Panc1 (cell line): ENCODE measurements around the gene PANK1. TPM values are rescaled to one million over a fixed set of nuclear protein-coding genes. Genes with fewer than 3 reads are reported as not detected.

Experiments used
- ATAC-seq: fragments of 200-7000 bp; cut with Tn5 transposase; 2 replicates; pipeline ENCODE4 v1.9.1; 2020; ENCODE audit warnings: mild to moderate bottlenecking, moderate library complexity
- BruUV-seq: library from RNA; stranded (reverse); fragments of 400-500 nt; replicated peaks from 2 replicates; lab custom pipeline; 2021; lab: Mats Ljungman, UMichigan
- CTCF ChIA-PET: fragments of 300-600 bp; sonication (Branson Sonifier 250); formaldehyde crosslinking; loops from one replicate; lab custom pipeline; 2022; ENCODE audit warnings: antibody characterized with exemption; lab: Charles Lee
- POLR2A ChIA-PET: fragments of 300-600 bp; sonication (Branson Sonifier 250); formaldehyde crosslinking; loops from one replicate; lab custom pipeline; 2022; ENCODE audit warnings: antibody characterized with exemption; lab: Charles Lee
- DNase-seq: peaks from one replicate; pipeline ENCODE4 v3.0.0-alpha.2; 2010; ENCODE audit warnings: low read depth, low spot score
- H3K27ac ChIP-seq: 2 replicates; pipeline ENCODE4 v1.5.1; 2011; ENCODE audit warnings: mild to moderate bottlenecking, low read length, inconsistent platforms
- H3K27me3 ChIP-seq: fragments of 200-500 bp; sonication (Bioruptor generic); 2 replicates; pipeline ENCODE4 v1.6.0; 2014; ENCODE audit warnings: low read length, inconsistent platforms; ENCODE audit not compliant: control insufficient read depth, insufficient read depth
- H3K36me3 ChIP-seq: fragments of 200-500 bp; sonication (Bioruptor generic); 2 replicates; pipeline ENCODE4 v1.5.1; 2014; ENCODE audit warnings: inconsistent platforms, mild to moderate bottlenecking, low read length, moderate library complexity; ENCODE audit not compliant: control insufficient read depth, insufficient read depth
- H3K4me1 ChIP-seq: 2 replicates; pipeline ENCODE4 v1.5.1; 2011; ENCODE audit warnings: inconsistent platforms, mild to moderate bottlenecking, low read length, moderate library complexity; ENCODE audit not compliant: control insufficient read depth, insufficient read depth
- H3K4me3 ChIP-seq, 2 experiments: 2 replicates each; pipeline ENCODE4 v1.5.1; 2011 to 2012; ENCODE audit warnings: low read depth in 2 of 2, low read length in 2 of 2, mild to moderate bottlenecking in 2 of 2, inconsistent platforms in 1 of 2, moderate library complexity in 1 of 2
- H3K9me3 ChIP-seq: fragments of 200-500 bp; sonication (Bioruptor generic); 2 replicates; pipeline ENCODE4 v1.5.1; 2014; ENCODE audit warnings: low read depth, mild to moderate bottlenecking, inconsistent platforms, low read length, moderate library complexity; ENCODE audit not compliant: control insufficient read depth, insufficient read depth
- POLR2AphosphoS5 ChIP-seq: IDR thresholded peaks from 2 replicates; pipeline ENCODE4 v1.6.1; 2012; ENCODE audit warnings: mild to moderate bottlenecking, low read depth, low read length, moderate library complexity
- SIN3A ChIP-seq: IDR thresholded peaks from 2 replicates; pipeline ENCODE4 v1.6.1; 2012; ENCODE audit warnings: low read depth, mild to moderate bottlenecking, low read length, moderate library complexity, borderline replicate concordance; ENCODE audit not compliant: insufficient read depth
- TCF7L2 ChIP-seq: IDR thresholded peaks from 2 replicates; pipeline ENCODE4 v1.6.1; 2011; ENCODE audit warnings: mild to moderate bottlenecking, low read depth, low read length, inconsistent platforms
- in situ Hi-C: cut with HindIII; loops from 2 replicates; pipeline ENCODE4 v1.10.0; 2016; ENCODE audit warnings: low sequenced_read_pairs, low pct_unique_long_range_greater_than_20kb
- intact Hi-C: fragments of 100-400 bp; cut with micrococcal nuclease; formaldehyde crosslinking; loops from one replicate; pipeline ENCODE4 v1.10.0; 2022; ENCODE audit not compliant: unreplicated experiment
- total RNA-seq: library from RNA; stranded (reverse); gene quantifications from one replicate; pipeline ENCODE4 v1.2.1, GENCODE V29; 2021; ENCODE audit not compliant: unreplicated experiment
- TF ChIP-seq, protein P1 (sequence below): fragments of 450-650 bp; IDR thresholded peaks from 2 replicates; pipeline ENCODE4 v1.5.1; 2017; ENCODE audit warnings: mild to moderate bottlenecking
- TF ChIP-seq, protein P2 (sequence below), 2 experiments: IDR thresholded peaks; 2 replicates each; pipeline ENCODE4 v1.6.1; 2011 to 2012; ENCODE audit warnings: low read depth in 2 of 2, control low read depth in 1 of 2, low read length in 1 of 2, mild to moderate bottlenecking in 1 of 2, moderate library complexity in 1 of 2; ENCODE audit not compliant: insufficient read depth in 1 of 2

The PANK1 gene
- total RNA-seq, 1 experiment from 2014 or later = 11.0 TPM

DNA sequence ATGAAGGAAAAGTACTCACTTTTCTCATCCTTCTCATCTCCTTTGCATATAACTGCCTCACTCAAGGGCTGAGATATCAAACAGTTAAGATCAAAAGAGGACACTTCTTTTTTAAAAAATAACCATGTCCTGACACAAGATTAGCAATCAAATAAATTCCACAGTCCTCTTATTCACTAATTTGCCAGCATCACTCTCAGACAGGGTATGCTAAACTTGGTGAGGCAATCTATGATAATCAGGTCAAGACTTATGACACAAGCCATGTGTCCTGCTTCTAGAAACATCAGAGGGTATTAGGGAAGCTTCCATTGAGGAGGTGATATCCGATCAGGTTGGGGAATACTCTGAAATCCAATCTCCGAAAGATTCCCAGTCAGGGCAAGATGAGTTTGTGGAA lies 10.4 kb downstream of the PANK1 start:
- intact Hi-C loops (no loop called here), in situ Hi-C loops (no loop called here)
- ChIA-PET POLR2A (no interaction called here), CTCF (no interaction called here)
- no peak for ATAC-seq
- no peaks in the 10 kb centered on the region for H3K4me1 ChIP-seq
- TF ChIP-seq TCF7L2 = no peak
- TF ChIP-seq SIN3A = no peak
- TF ChIP-seq, protein P1, sequence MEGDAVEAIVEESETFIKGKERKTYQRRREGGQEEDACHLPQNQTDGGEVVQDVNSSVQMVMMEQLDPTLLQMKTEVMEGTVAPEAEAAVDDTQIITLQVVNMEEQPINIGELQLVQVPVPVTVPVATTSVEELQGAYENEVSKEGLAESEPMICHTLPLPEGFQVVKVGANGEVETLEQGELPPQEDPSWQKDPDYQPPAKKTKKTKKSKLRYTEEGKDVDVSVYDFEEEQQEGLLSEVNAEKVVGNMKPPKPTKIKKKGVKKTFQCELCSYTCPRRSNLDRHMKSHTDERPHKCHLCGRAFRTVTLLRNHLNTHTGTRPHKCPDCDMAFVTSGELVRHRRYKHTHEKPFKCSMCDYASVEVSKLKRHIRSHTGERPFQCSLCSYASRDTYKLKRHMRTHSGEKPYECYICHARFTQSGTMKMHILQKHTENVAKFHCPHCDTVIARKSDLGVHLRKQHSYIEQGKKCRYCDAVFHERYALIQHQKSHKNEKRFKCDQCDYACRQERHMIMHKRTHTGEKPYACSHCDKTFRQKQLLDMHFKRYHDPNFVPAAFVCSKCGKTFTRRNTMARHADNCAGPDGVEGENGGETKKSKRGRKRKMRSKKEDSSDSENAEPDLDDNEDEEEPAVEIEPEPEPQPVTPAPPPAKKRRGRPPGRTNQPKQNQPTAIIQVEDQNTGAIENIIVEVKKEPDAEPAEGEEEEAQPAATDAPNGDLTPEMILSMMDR = no peak
- no peak for TF ChIP-seq POLR2AphosphoS5
- TF ChIP-seq, protein P2, sequence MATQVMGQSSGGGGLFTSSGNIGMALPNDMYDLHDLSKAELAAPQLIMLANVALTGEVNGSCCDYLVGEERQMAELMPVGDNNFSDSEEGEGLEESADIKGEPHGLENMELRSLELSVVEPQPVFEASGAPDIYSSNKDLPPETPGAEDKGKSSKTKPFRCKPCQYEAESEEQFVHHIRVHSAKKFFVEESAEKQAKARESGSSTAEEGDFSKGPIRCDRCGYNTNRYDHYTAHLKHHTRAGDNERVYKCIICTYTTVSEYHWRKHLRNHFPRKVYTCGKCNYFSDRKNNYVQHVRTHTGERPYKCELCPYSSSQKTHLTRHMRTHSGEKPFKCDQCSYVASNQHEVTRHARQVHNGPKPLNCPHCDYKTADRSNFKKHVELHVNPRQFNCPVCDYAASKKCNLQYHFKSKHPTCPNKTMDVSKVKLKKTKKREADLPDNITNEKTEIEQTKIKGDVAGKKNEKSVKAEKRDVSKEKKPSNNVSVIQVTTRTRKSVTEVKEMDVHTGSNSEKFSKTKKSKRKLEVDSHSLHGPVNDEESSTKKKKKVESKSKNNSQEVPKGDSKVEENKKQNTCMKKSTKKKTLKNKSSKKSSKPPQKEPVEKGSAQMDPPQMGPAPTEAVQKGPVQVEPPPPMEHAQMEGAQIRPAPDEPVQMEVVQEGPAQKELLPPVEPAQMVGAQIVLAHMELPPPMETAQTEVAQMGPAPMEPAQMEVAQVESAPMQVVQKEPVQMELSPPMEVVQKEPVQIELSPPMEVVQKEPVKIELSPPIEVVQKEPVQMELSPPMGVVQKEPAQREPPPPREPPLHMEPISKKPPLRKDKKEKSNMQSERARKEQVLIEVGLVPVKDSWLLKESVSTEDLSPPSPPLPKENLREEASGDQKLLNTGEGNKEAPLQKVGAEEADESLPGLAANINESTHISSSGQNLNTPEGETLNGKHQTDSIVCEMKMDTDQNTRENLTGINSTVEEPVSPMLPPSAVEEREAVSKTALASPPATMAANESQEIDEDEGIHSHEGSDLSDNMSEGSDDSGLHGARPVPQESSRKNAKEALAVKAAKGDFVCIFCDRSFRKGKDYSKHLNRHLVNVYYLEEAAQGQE (IDR thresholded peaks at IDR 0.05; ENCODE audit: insufficient read depth in 1 of 2, low read depth in 2 of 2, low read length in 1 of 2) = no peak
- no peaks in the 10 kb centered on the region for H3K36me3 ChIP-seq
- no peak overlapping the region for H3K27ac ChIP-seq
- DNase-seq = no peak
- no TSS peak for BruUV-seq
- H3K4me3 ChIP-seq = no peak overlapping the region
- H3K27me3 ChIP-seq = no peaks in the 10 kb centered on the region
- no peaks in the 10 kb centered on the region for H3K9me3 ChIP-seq

DNA sequence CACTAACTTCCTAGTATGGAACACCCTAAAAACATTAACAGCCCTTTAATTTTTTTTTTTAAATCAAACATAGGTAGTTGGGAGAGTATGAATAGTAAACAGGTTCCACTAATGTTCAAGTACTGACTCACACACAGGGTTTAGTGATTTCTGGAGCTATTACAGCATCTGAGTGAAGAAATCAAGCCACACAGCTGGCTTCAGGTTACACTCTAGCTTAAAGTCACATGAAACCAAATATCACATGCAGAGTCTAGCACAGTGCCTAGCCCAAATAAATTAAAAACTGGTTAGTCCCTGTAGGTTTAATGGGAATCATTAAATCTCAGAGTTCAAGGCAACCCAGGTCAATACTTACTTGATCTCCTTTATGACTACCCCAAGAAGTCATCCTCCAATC lies 11.6 kb downstream of the PANK1 start:
- H3K9me3 ChIP-seq = no peaks in the 10 kb centered on the region
- in situ Hi-C loops (no loop called here), intact Hi-C loops (no loop called here)
- no peak for ATAC-seq
- no peaks in the 10 kb centered on the region for H3K27me3 ChIP-seq
- CTCF ChIA-PET = no interaction called here
- no peak overlapping the region for H3K27ac ChIP-seq
- H3K36me3 ChIP-seq = no peaks in the 10 kb centered on the region
- H3K4me3 ChIP-seq = no peak overlapping the region
- BruUV-seq = no TSS peak
- POLR2A ChIA-PET = no interaction called here
- DNase-seq = no peak
- no peak for TF ChIP-seq POLR2AphosphoS5
- no peak for TF ChIP-seq SIN3A
- TF ChIP-seq TCF7L2 = no peak
- TF ChIP-seq, protein P2 (IDR thresholded peaks at IDR 0.05; ENCODE audit: insufficient read depth in 1 of 2, low read depth in 2 of 2, low read length in 1 of 2) = no peak
- TF ChIP-seq, protein P1 = no peak
- no peaks in the 10 kb centered on the region for H3K4me1 ChIP-seq
